Muscle of arm (tissue), 12 donors: Measurements from ENCODE around the gene P4HA3. TPM values are rescaled to one million over a fixed set of nuclear protein-coding genes. Genes with fewer than 3 reads are reported as not detected.

Source experiments
- polyA plus RNA-seq, 12 donors: library from polyadenylated mRNA; unstranded; fragments of 120-200 nt; gene quantifications; one replicate each; pipeline ENCODE4 v1.2.1, GENCODE V29; 2013; ENCODE audit not compliant: insufficient read length in 12 of 12

The P4HA3 gene
- polyA plus RNA-seq, 12 donors, result 1.3 to 3.6 (median 2.4) TPM; not detected in 2

Other genes starting within 250 kb of the P4HA3 start
- 10 to 100 TPM in 11 of 12 donors, not detected in 1; 18.1 to 32.7 (median 20.1) TPM for gene C2CD3, start 140.6 kb downstream of the P4HA3 start, polyA plus RNA-seq
- gene PPME1, start 140.4 kb downstream of the P4HA3 start, polyA plus RNA-seq, result 10 to 100 TPM in 11 of 12 donors, not detected in 1; 37.6 to 51.1 (median 42.6) TPM
- gene PGM2L1, start 86.8 kb upstream of the P4HA3 start, polyA plus RNA-seq, result 1 to 10 TPM in 11 of 12 donors, not detected in 1; 4.3 to 7.5 (median 6.0) TPM
- gene KCNE3, start 155.9 kb upstream of the P4HA3 start, polyA plus RNA-seq, result 1 to 10 TPM in 11 of 12 donors, not detected in 1; 1.9 to 8.9 (median 2.5) TPM
- 10 to 100 TPM in 1 of 12 donors, 1 to 10 TPM in 10, not detected in 1; 2.0 to 14.8 (median 2.7) TPM for gene LIPT2, start 182.1 kb upstream of the P4HA3 start, polyA plus RNA-seq